Stomach (tissue), 4 donors: ENCODE results near the gene NDUFA7.

ENCODE experiments used
- CTCF ChIP-seq, 7 experiments: fragments of 450-650 bp in 4 of 7; fragments of 200-600 bp in 3 of 7; sonication (generic) in 3 of 7; IDR thresholded peaks; one replicate each; pipeline ENCODE4 v1.5.1; 2016 to 2019; ENCODE audit warnings: antibody characterized with exemption in 7 of 7, control low read depth in 2 of 7, mild to moderate bottlenecking in 1 of 7
- EP300 ChIP-seq: sonication (generic); formaldehyde crosslinking; IDR thresholded peaks from one replicate; pipeline ENCODE4 v1.6.1; 2017; ENCODE audit warnings: antibody characterized with exemption
- POLR2A ChIP-seq, 4 donors: fragments of 450-650 bp; IDR thresholded peaks; one replicate each; pipeline ENCODE4 v1.6.1; 2016; ENCODE audit warnings: antibody characterized with exemption in 4 of 4, control low read depth in 2 of 4, mild to moderate bottlenecking in 1 of 4, moderate library complexity in 1 of 4
- POLR2AphosphoS5 ChIP-seq, 3 donors: sonication (generic); formaldehyde crosslinking; IDR thresholded peaks; one replicate each; pipeline ENCODE4 v1.6.1; 2016; ENCODE audit warnings: antibody characterized with exemption in 3 of 3

GRCh38 chr19:8332976-8333766, 12.0 kb upstream of the NDUFA7 start:
- TF ChIP-seq POLR2A (IDR thresholded peaks at IDR 0.05) = no peak
- TF ChIP-seq CTCF (IDR thresholded peaks at IDR 0.05) = no peak
- no peak for TF ChIP-seq POLR2AphosphoS5 (IDR thresholded peaks at IDR 0.05)
- TF ChIP-seq EP300 = no peak
